ENCODE measurements around the gene ACTR6. TPM values are rescaled to one million over a fixed set of nuclear protein-coding genes. Genes with fewer than 3 reads are reported as not detected.
A peak's percentile ranks its signal among the peaks of the same experiment; 100 is the strongest.
"Not testable (repeated sequence)": the region's sequence is repeated elsewhere in the genome, so short reads cannot be mapped to it uniquely, and the experiment has no call there.

The ACTR6 gene
- total RNA-seq, 4 donors from 2014 or later, result 11.6 to 30.8 (median 17.5) TPM

DNA sequence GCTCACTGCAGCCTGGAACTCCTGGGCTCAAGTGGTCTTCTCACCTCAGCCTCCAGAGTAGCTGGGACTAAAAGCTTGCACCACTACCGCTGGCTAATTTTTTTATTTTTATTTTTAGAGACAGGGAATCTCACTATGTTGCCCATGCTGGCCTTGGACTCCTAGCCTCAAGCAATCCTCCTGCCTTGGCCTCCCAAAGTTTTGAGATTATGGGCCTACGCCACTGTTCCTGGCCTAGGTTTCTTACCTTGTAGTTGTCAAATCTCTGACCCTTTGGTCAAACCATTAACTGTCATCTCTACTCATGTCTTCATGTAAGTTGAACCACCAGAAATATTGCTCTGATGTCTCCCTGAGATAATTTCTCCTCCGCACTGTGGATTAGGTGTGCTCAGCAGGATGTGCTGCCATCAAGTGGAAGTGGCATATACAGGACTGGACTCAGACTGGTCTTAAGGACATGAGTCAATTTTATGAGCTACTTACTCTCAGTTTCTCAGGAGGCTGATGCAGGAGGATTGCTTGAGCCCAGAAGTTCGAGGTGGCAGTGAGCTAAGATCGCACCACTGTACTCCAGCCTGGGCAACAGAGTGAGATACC, 28.5 kb downstream of the ACTR6 start:
- Histone ChIP-seq H3K36me3 (peaks cover 0 to 18% of the 10 kb centered on the region in 2 donors), H3K27ac (no peak overlapping the region), H3K4me1 (peaks cover 0 to 4% (median 0%) of the 10 kb centered on the region in 3 donors), H3K27me3 (no peaks in the 10 kb centered on the region), H3K9me3 (no peaks in the 10 kb centered on the region), H3K4me3 (no peak overlapping the region)
- 95 to 100% methylated on average over 2 to 4 of the region's 5 CpGs for WGBS, 2 donors (ENCODE audit: low coverage in 1 of 2)
- no peak for ATAC-seq
- TF ChIP-seq, protein P1, sequence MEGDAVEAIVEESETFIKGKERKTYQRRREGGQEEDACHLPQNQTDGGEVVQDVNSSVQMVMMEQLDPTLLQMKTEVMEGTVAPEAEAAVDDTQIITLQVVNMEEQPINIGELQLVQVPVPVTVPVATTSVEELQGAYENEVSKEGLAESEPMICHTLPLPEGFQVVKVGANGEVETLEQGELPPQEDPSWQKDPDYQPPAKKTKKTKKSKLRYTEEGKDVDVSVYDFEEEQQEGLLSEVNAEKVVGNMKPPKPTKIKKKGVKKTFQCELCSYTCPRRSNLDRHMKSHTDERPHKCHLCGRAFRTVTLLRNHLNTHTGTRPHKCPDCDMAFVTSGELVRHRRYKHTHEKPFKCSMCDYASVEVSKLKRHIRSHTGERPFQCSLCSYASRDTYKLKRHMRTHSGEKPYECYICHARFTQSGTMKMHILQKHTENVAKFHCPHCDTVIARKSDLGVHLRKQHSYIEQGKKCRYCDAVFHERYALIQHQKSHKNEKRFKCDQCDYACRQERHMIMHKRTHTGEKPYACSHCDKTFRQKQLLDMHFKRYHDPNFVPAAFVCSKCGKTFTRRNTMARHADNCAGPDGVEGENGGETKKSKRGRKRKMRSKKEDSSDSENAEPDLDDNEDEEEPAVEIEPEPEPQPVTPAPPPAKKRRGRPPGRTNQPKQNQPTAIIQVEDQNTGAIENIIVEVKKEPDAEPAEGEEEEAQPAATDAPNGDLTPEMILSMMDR (IDR thresholded peaks at IDR 0.05), result no peak
- TF ChIP-seq EP300 (IDR thresholded peaks at IDR 0.05), result no peak

DNA sequence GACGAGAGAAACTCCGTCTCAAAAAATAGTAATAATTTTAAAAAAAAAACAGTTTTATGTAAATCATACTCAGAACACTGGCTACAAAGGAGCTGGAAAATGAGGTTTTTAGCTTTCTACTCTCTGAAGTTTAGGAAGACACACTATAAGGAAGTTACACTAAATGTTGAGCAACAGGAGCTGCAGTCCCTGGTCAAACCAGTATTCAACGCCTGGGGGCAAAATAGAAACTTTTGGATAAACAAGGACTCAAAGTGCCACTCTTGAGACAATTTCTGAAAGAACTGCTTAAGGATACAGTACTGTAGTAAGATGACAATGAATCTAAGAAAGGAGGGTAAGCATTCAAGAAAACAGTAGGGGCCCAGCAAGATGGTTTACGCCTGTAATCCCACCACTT, 29.3 kb downstream of the ACTR6 start:
- Histone ChIP-seq H3K36me3 (peaks cover 0 to 10% of the 10 kb centered on the region in 2 donors), H3K4me1 (peaks cover 0 to 12% (median 0%) of the 10 kb centered on the region in 3 donors), H3K4me3 (no peak overlapping the region), H3K9me3 (no peaks in the 10 kb centered on the region), H3K27me3 (no peaks in the 10 kb centered on the region), H3K27ac (no peak overlapping the region)
- TF ChIP-seq POLR2A (IDR thresholded peaks at IDR 0.05), result no peak
- WGBS, 2 donors (ENCODE audit: low coverage in 1 of 2), result 88 to 91% methylated on average over 4 of the region's 4 CpGs
- ATAC-seq, result no peak

DNA sequence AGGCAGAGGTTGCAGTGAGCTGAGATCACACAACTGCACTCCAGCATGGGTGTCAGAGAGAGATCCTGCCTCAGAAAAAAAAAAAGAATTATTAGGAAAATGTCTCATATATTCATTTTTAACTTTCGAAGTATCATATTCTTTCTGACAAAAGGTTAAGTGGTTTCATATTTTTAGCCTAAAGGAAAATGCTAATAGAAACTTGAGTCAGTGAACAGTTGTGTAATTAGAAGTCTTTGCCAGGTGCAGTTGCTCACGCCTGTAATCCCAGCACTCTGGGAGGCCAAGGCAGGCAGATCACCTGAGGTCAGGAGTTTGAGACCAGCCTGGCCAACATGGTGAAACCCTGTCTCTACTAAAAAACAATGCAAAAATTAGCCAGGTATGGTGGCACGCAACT, 31.3 kb downstream of the ACTR6 start:
- not testable (repeated sequence) for H3K36me3 ChIP-seq, H3K27me3 ChIP-seq, H3K27ac ChIP-seq, ATAC-seq, H3K4me3 ChIP-seq, H3K9me3 ChIP-seq
- H3K4me1 ChIP-seq, result peaks cover 0 to 14% (median 0%) of the 10 kb centered on the region in 3 donors
- WGBS, 2 donors (ENCODE audit: low coverage in 1 of 2), result 63 to 85% methylated on average over 3 of the region's 3 CpGs

DNA sequence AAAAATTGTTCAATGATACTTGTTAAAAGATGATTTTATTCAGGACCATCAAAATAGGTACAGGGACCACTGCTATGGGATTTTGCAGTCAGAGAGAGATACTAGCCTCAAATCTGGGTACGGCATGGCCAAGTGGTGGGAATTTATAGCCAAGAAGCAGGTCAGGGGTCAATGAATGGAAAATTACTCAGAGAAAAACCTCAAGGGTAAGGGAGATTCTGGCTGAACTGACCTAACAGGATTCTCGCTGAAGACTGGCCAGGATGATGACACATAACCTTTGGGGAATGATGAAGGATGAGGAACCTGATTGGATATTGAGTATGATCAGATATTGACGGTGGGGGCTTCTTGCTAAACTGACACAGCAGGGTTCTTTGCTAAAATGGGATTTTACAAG, 33.6 kb downstream of the ACTR6 start:
- Histone ChIP-seq H3K36me3 (no peaks in the 10 kb centered on the region), H3K9me3 (no peaks in the 10 kb centered on the region), H3K4me3 (no peak overlapping the region), H3K27ac (peak overlapping the region in 2 of 4 donors; percentile 2 to 54), H3K4me1 (peaks cover 0 to 14% (median 0%) of the 10 kb centered on the region in 3 donors), H3K27me3 (no peaks in the 10 kb centered on the region)
- ATAC-seq, result peak; percentile 86
- TF ChIP-seq, protein P1 (IDR thresholded peaks at IDR 0.05), result no peak
- TF ChIP-seq EP300 (IDR thresholded peaks at IDR 0.05) (no peak), POLR2AphosphoS5 (IDR thresholded peaks at IDR 0.05) (no peak), POLR2A (IDR thresholded peaks at IDR 0.05) (no peak)
- WGBS, 2 donors (ENCODE audit: low coverage in 1 of 2), result 40 to 44% methylated on average over 3 of the region's 3 CpGs

DNA sequence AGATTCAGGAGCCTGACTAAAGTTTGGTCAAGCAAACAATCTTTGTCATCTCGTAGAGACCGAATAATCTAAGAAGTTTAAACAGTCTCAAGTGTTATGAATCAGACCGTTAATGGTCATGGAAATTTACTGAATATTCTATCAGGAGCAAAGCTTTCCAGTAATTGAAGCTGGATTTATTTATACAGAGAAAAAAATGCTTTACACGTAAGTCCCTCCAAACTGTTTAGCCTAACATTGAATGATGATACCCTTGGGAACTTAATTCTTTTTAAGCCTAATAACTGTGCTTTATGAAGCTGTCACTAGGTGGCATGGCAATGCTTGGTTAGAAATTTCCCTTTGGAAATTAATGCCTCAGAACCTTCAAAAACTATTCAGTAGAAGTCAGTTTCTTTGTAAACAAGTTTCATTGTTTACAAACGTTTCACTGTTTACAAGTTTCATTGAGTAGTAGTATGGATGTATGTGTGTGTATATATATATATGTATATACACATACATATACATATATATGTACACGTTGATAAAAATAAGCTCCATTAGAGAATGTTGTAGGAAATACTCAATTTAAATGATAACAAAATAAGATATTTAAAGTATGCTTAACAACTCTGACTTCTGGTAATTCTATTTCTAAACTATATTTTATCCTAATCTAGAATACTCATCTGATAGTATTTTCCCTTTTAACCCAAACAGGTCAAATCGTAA, 34.1 kb downstream of the ACTR6 start:
- H3K27ac ChIP-seq, result peak overlapping the region in 2 of 4 donors; percentile 2 to 54
- WGBS, 2 donors (ENCODE audit: low coverage in 1 of 2), result 10 to 27% methylated on average over 7 of the region's 7 CpGs
- no peak overlapping the region for H3K4me3 ChIP-seq
- no peaks in the 10 kb centered on the region for H3K36me3 ChIP-seq
- TF ChIP-seq POLR2AphosphoS5 (IDR thresholded peaks at IDR 0.05), result peak; percentile 4
- no peak for TF ChIP-seq POLR2A (IDR thresholded peaks at IDR 0.05)
- TF ChIP-seq, protein P1 (IDR thresholded peaks at IDR 0.05), result peak; percentile 49 to 72 (median 70)
- no peak for TF ChIP-seq EP300 (IDR thresholded peaks at IDR 0.05)
- peak; percentile 55 for ATAC-seq
- peaks cover 0 to 14% (median 0%) of the 10 kb centered on the region in 3 donors for H3K4me1 ChIP-seq
- H3K9me3 ChIP-seq, result no peaks in the 10 kb centered on the region
- H3K27me3 ChIP-seq, result no peaks in the 10 kb centered on the region

DNA sequence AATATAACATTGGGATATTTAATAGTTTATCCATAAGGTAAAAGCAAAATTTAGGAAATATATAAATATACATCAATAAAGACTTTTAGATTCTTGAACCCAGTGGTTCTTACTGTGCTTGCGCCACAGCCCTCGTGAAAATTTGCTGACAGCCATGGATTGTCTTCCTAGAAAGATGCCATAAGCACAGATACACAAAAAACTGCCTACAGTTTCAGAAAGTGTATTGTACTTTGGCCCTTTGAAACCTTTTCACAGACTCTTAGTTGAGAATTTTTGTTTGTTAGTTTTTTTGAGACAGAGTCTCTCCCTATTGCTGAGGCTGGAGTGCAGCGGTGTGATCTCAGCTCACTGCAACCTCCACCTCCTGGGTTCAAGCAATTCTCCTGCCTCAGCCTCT, 38.2 kb downstream of the ACTR6 start:
- no peak overlapping the region for H3K4me3 ChIP-seq
- H3K9me3 ChIP-seq, result no peaks in the 10 kb centered on the region
- no peak overlapping the region for H3K27ac ChIP-seq
- 98 to 100% methylated on average over 3 of the region's 3 CpGs for WGBS, 2 donors (ENCODE audit: low coverage in 1 of 2)
- ATAC-seq, result no peak
- no peaks in the 10 kb centered on the region for H3K27me3 ChIP-seq
- no peaks in the 10 kb centered on the region for H3K36me3 ChIP-seq
- peaks cover 0 to 13% (median 0%) of the 10 kb centered on the region in 3 donors for H3K4me1 ChIP-seq
- TF ChIP-seq EP300 (IDR thresholded peaks at IDR 0.05), result no peak
- no peak for TF ChIP-seq POLR2AphosphoS5 (IDR thresholded peaks at IDR 0.05)
